ENCODE measurements around the gene METTL4. TPM values are rescaled to one million over a fixed set of nuclear protein-coding genes. Genes with fewer than 3 reads are reported as not detected.

The METTL4 gene
- total and polyA plus RNA-seq, 2 of the 8 experiments (the other 6 are each of a cell fraction or from before 2014, with no cell fraction given): 8.5 to 11.5 TPM

GRCh38 chr18:2532797-2533196 lies 38.5 kb downstream of the METTL4 start:
- CTCF ChIA-PET (ENCODE audit: partially characterized antibody): interaction anchor here (0.7 kb wide), 1 partner anchor 9 kb away, joined by 4 read pairs; no protein-coding TSS in a partner anchor
- H4K91ac ChIP-seq (replicated peaks; ENCODE audit: insufficient read length, low read length): no peak overlapping the region

More at GRCh38 chr18:2532797-2533196, 38.5 kb downstream of the METTL4 start:
- POLR2A ChIA-PET (ENCODE audit: partially characterized antibody): no interaction called here
- Histone ChIP-seq H2BK120ac (replicated peaks; ENCODE audit: low read depth, low read length) (no peak overlapping the region), H3K4me1 (replicated peaks in 1 of 4; ENCODE audit: control insufficient read depth in 3 of 4, insufficient read depth in 4 of 4, low read length in 3 of 4) (no peaks in the 10 kb centered on the region), H3K27ac (ENCODE audit: low read depth, low read length) (no peak overlapping the region), H3K9ac (replicated peaks in 1 of 4; ENCODE audit: extremely low read depth in 1 of 4, low read depth in 3 of 4, low read length in 3 of 4) (no peak overlapping the region), H2AK5ac (ENCODE audit: low read depth, low read length) (no peak overlapping the region), H3K4ac (replicated peaks; ENCODE audit: insufficient read length, low read depth, low read length) (no peak overlapping the region), H4K8ac (ENCODE audit: extremely low read depth, insufficient read depth, low read length) (no peak overlapping the region), H3K4me3 (ENCODE audit: extremely low read depth in 1 of 4, insufficient read depth in 2 of 4, low read depth in 3 of 4, low read length in 4 of 4) (no peak overlapping the region), H3K18ac (ENCODE audit: extremely low read depth, low read length) (no peak overlapping the region), H3K27me3 (replicated peaks in 1 of 4; ENCODE audit: control insufficient read depth in 3 of 4, extremely low read depth in 1 of 4, insufficient read depth in 3 of 4, low read length in 3 of 4) (no peaks in the 10 kb centered on the region), H3K79me2 (ENCODE audit: control insufficient read depth in 1 of 2, insufficient read depth in 2 of 2, low read length in 2 of 2) (no peaks in the 10 kb centered on the region), H4K20me1 (replicated peaks in 1 of 2; ENCODE audit: control insufficient read depth in 1 of 2, insufficient read depth in 2 of 2, low read length in 2 of 2) (no peaks in the 10 kb centered on the region), H3K23ac (ENCODE audit: insufficient read length) (no peak overlapping the region), H3K56ac (replicated peaks; ENCODE audit: insufficient read length, low read depth, low read length) (no peak overlapping the region), H2BK5ac (ENCODE audit: low read depth, low read length) (no peak overlapping the region), H2BK20ac (ENCODE audit: low read length) (no peak overlapping the region), H3K4me2 (ENCODE audit: insufficient read depth in 1 of 2, low read depth in 2 of 2, low read length in 2 of 2) (no peak overlapping the region), H3K9me3 (ENCODE audit: insufficient read depth in 2 of 2, low read depth in 1 of 2, low read length in 1 of 2) (0 out of 4 replicates have a peak, but pooled peaks cover 2% of the 10 kb centered on the region in 2 experiments), H3K36me3 (ENCODE audit: control insufficient read depth in 2 of 4, insufficient read depth in 4 of 4, low read length in 3 of 4) (no peaks in the 10 kb centered on the region; a peak in 1 of 8 replicates), H2BK12ac (ENCODE audit: low read depth, low read length) (no peak overlapping the region), H4K5ac (ENCODE audit: insufficient read length, low read depth, low read length) (no peak overlapping the region), H2BK15ac (ENCODE audit: low read length) (no peak overlapping the region), H3K14ac (ENCODE audit: insufficient read length) (no peak overlapping the region), H2AFZ (ENCODE audit: low read length) (no peak overlapping the region), H3K79me1 (ENCODE audit: low read depth, low read length) (no peaks in the 10 kb centered on the region), H3K23me2 (ENCODE audit: low read depth, low read length) (no peaks in the 10 kb centered on the region)
- TF ChIP-seq CTBP2 (IDR thresholded peaks at IDR 0.05; ENCODE audit: borderline replicate concordance, insufficient read depth, insufficient read length, low read length): no peak
- TF ChIP-seq CHD2 (IDR thresholded peaks at IDR 0.05; ENCODE audit: low read length): no peak
- no peak for TF ChIP-seq JUND (IDR thresholded peaks at IDR 0.05; ENCODE audit: low read length)
- TF ChIP-seq EGR1 (IDR thresholded peaks at IDR 0.05; ENCODE audit: borderline replicate concordance, low read depth, low read length): no peak
- no peak for TF ChIP-seq JUN (IDR thresholded peaks at IDR 0.05; ENCODE audit: low read depth, low read length)
- no peak for TF ChIP-seq MAFK (IDR thresholded peaks at IDR 0.05; ENCODE audit: low read depth, low read length)
- TF ChIP-seq FOSL1 (IDR thresholded peaks at IDR 0.05; ENCODE audit: insufficient read depth, low read depth, low read length): no peak
- no peak for TF ChIP-seq ATF2 (IDR thresholded peaks at IDR 0.05; ENCODE audit: low read length)
- 85% methylated on average over 2 of the region's 2 CpGs; no CpG with 5 or more reads in 1 of the 2 experiments for WGBS, 2 experiments (ENCODE audit: extremely low coverage in 1 of 2, insufficient coverage in 1 of 2, insufficient read length in 1 of 2, insufficient replicate concordance in 2 of 2, low coverage in 1 of 2, low lambda C conversion rate in 2 of 2, missing lambda C conversion rate in 1 of 2)
- no peak for FAIRE-seq
- no peak for DNase-seq (ENCODE audit: low read depth in 1 of 2, low spot score in 2 of 2)

Measured in H1 (cell line).